Right atrium auricular region (tissue), 2 donors: Measurements from ENCODE around the gene RPL5. TPM values are rescaled to one million over a fixed set of nuclear protein-coding genes. Genes with fewer than 3 reads are reported as not detected.

Source experiments
- DNase-seq: peaks from one replicate; pipeline ENCODE4 v3.0.0-alpha.2; 2019; ENCODE audit warnings: low spot score
- H3K27ac ChIP-seq, 2 donors: fragments of 200-600 bp; sonication (generic); 1 replicate in 1 of 2; 2 replicates in 1 of 2; pipeline ENCODE4 v1.5.1; 2016 to 2019
- H3K27me3 ChIP-seq, 2 donors: fragments of 200-600 bp; sonication (generic); one replicate each; pipeline versions ENCODE4 v1.5.1 to v1.6.0; 2017 to 2019
- H3K36me3 ChIP-seq: fragments of 200-600 bp; sonication (generic); one replicate; pipeline ENCODE4 v1.5.1; 2016
- H3K4me1 ChIP-seq, 2 donors: fragments of 200-600 bp; sonication (generic); one replicate each; pipeline versions ENCODE4 v1.5.1 to v1.6.0; 2017 to 2019
- H3K4me3 ChIP-seq, 2 donors: fragments of 200-600 bp; sonication (generic); 1 replicate in 1 of 2; 2 replicates in 1 of 2; pipeline ENCODE4 v1.5.1; 2017 to 2019; ENCODE audit warnings: mild to moderate bottlenecking in 1 of 2, moderate library complexity in 1 of 2
- H3K9me3 ChIP-seq, 2 donors: fragments of 200-600 bp; sonication (generic); one replicate each; pipeline ENCODE4 v1.5.1; 2019
- total RNA-seq, 2 donors: library from RNA; depleted of rRNA; stranded (reverse); fragments of >200 nt; gene quantifications; one replicate each; pipeline ENCODE4 v1.1.0, GENCODE V29; 2016
- TF ChIP-seq, protein P1 (sequence below), 2 donors: fragments of 200-600 bp; sonication (generic); IDR thresholded peaks; one replicate each; pipeline ENCODE4 v1.5.1; 2019; ENCODE audit warnings: antibody characterized with exemption in 2 of 2

Gene RPL5
- total RNA-seq, 2 donors from 2014 or later, result 675 to 1,127 TPM

DNA sequence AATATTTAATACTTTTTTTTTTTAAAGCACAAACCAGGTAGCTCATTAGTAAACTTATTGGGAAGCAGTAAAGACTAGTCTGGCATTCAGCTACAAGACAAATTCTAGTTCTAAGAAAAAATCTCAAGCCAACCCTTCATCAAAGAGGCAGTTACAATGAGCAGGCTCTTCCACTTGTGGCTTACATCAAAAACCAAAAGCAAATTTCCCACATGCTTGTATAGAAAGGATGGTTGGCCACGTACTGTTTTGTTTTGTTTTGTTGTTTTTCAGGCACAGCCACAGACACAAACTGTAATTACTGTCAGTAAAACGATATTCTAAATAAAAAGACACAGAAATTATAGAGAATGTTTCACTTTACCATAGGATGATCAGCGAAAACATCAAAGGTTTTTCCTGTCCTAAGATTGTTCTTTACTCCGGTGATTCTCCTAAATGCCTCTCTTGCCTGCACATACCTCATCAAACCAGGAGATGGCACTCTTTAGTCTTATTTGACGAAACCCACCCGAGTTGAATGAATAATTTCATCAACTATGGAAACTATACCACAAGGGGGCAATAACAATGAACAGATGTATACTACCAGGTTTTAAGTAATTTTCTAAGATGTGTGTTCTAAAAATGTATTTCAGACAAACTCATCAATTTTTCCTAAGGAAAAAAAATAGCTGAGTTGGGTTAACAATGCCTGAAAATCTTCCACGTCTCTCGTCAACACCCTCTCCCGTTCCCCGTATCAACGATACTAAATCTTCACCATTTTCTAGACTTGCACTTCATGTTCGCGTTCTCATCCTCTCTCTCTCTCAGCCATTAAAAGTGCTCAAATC is 26.9 kb downstream of the RPL5 start:
- no peak for DNase-seq
- TF ChIP-seq, protein P1, sequence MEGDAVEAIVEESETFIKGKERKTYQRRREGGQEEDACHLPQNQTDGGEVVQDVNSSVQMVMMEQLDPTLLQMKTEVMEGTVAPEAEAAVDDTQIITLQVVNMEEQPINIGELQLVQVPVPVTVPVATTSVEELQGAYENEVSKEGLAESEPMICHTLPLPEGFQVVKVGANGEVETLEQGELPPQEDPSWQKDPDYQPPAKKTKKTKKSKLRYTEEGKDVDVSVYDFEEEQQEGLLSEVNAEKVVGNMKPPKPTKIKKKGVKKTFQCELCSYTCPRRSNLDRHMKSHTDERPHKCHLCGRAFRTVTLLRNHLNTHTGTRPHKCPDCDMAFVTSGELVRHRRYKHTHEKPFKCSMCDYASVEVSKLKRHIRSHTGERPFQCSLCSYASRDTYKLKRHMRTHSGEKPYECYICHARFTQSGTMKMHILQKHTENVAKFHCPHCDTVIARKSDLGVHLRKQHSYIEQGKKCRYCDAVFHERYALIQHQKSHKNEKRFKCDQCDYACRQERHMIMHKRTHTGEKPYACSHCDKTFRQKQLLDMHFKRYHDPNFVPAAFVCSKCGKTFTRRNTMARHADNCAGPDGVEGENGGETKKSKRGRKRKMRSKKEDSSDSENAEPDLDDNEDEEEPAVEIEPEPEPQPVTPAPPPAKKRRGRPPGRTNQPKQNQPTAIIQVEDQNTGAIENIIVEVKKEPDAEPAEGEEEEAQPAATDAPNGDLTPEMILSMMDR (IDR thresholded peaks at IDR 0.05), result peak; percentile 77 to 95
- Histone ChIP-seq H3K9me3 (no peaks in the 10 kb centered on the region), H3K27me3 (no peaks in the 10 kb centered on the region), H3K36me3 (no peaks in the 10 kb centered on the region), H3K4me3 (peak overlapping the region; percentile 14 to 37), H3K4me1 (peaks cover 0 to 6% of the 10 kb centered on the region in 2 donors), H3K27ac (no peak overlapping the region)

DNA sequence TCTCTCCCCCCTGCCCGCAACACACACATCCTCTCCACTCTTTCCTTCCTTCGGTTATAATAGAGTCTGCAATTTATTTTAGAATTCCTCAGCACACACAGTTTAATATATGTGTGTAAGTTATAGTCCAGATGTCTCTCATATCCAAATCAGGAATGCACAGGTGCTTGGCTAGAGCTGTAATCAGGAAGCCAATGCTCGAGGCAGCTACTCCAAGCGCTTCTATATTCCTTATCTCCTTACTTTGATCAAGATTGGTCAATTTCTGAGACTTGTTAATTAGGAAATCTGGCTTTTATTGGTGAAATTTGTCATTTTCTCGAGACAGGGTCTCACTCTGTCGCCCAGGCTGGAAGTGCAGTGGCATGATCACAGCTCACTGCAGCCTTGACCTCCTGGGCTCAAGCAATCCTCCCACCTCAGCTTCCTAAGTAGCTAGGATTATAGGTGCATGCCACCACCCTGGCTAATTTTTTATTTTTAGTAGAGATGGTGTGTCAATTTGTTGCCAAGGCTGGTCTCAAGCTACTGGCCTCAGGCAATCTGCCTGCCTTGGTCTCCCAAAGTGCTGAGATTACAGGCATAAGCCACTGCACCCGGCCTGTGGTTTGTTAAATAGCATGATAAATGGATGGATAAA is 27.7 kb downstream of the RPL5 start:
- Histone ChIP-seq H3K27ac (no peak overlapping the region), H3K4me3 (peak overlapping the region; percentile 14 to 37), H3K27me3 (no peaks in the 10 kb centered on the region), H3K4me1 (peaks cover 0 to 6% of the 10 kb centered on the region in 2 donors), H3K9me3 (no peaks in the 10 kb centered on the region), H3K36me3 (no peaks in the 10 kb centered on the region)
- no peak for DNase-seq
- TF ChIP-seq, protein P1 (IDR thresholded peaks at IDR 0.05), result no peak

DNA sequence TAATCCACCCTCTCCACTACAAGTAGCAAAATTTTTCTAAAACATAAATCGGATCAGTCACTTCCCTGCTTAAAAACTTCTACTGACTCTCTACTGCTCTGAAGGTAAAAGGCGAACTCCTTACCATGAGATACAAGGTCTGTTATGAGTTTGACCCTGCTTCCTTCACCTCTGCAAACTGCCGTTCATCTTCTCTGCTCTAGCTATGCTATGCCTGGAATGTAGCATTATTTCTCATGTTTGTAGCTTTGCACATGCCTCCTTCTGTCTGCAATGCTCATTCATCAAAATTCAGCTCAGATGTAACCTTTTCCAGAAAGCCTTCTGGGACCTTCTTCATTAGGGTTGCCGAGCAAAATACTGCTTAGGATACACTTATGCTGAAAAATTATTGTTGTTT is 30.8 kb downstream of the RPL5 start:
- no peaks in the 10 kb centered on the region for H3K36me3 ChIP-seq
- peaks cover 0 to 6% of the 10 kb centered on the region in 2 donors for H3K4me1 ChIP-seq
- DNase-seq, result no peak
- H3K27ac ChIP-seq, result no peak overlapping the region
- no peaks in the 10 kb centered on the region for H3K27me3 ChIP-seq
- H3K9me3 ChIP-seq, result no peaks in the 10 kb centered on the region
- H3K4me3 ChIP-seq, result no peak overlapping the region
- TF ChIP-seq, protein P1 (IDR thresholded peaks at IDR 0.05), result no peak

DNA sequence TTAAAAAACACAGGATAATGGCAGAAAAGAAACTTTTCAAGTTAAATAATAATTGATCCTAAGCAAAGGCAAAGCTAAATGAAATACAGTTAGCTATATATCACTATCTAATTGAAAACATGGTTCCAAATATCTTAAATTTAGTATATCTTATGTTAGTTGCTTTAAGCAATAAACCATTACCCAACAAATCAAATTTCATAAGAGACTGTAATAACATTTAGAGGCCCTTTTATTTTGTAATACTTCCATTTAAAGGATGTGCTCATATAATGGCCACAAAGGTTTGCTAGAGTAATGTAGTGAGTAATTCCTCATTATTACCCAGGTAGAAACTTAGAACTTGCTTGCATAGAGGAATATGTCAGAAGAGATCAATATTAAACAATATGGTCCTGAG is 32.3 kb downstream of the RPL5 start:
- DNase-seq, result no peak
- no peak overlapping the region for H3K4me3 ChIP-seq
- H3K27me3 ChIP-seq, result no peaks in the 10 kb centered on the region
- no peak overlapping the region for H3K27ac ChIP-seq
- TF ChIP-seq, protein P1 (IDR thresholded peaks at IDR 0.05), result no peak
- H3K9me3 ChIP-seq, result no peaks in the 10 kb centered on the region
- H3K4me1 ChIP-seq, result peaks cover 0 to 5% of the 10 kb centered on the region in 2 donors
- H3K36me3 ChIP-seq, result no peaks in the 10 kb centered on the region

DNA sequence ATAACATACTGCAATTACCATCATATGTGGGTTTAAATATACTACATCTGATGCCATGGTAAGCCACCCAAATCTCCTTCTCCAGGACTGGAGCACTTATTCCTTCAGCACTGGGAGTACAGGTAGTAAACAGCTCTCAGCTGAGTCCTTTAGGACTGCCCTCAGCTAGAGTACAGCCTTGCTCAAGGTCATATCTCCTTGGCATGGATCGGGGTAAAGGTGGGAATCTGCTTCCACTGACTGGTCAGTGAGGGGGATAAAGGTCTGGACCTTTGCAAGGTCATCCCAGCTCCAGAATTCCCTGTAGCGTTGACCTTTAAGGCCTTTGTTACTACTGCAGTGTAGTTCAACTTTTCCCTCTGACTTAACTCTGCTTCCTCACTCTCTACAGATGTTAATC is 38.8 kb downstream of the RPL5 start:
- H3K9me3 ChIP-seq, result peaks cover 0 to 8% of the 10 kb centered on the region in 2 donors
- no peak overlapping the region for H3K4me3 ChIP-seq
- no peaks in the 10 kb centered on the region for H3K27me3 ChIP-seq
- DNase-seq, result no peak
- TF ChIP-seq, protein P1 (IDR thresholded peaks at IDR 0.05), result no peak
- no peaks in the 10 kb centered on the region for H3K36me3 ChIP-seq
- no peak overlapping the region for H3K27ac ChIP-seq
- no peaks in the 10 kb centered on the region for H3K4me1 ChIP-seq
